Measurements from ENCODE around the gene RGS16.

The RGS16 gene

GRCh38 chr1:182570611-182570970, 33.6 kb downstream of the RGS16 start:
- DNase-seq, result no peak

GRCh38 chr1:182569939-182570610, 34.1 kb downstream of the RGS16 start:
- DNase-seq, result no peak

DNA sequence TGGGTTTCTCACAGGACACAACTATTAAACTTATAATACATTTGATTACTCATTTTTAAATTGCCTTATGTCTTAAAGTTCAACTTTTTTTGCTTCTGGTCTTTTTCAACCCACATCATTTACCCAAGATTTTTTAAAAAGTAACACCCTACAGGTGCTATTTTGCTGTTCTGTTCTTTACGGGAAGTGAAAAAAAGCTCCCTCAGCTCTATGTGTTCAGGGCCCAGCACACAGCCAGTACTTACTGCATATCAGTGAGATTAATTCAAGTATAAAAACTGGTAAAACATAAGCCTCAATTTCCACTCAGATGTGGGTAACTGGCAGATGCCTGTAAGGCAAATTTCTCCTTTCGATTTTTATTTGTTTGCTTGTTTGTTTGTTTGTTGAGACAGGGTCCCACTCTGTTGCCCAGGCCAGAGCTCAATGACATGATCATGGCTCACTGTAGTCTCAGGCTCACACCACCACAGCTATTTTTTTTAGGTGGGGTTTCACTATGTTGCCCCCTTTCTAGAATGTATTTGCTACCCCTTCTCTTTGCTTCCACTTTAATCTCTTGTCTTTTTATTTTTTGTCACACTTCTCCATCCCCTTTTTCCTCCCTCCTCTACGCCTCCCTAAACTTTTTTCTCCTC, 35.4 kb downstream of the RGS16 start:
- DNase-seq, result no peak

GRCh38 chr1:182567629-182568028, 36.6 kb downstream of the RGS16 start:
- DNase-seq, result no peak

DNA sequence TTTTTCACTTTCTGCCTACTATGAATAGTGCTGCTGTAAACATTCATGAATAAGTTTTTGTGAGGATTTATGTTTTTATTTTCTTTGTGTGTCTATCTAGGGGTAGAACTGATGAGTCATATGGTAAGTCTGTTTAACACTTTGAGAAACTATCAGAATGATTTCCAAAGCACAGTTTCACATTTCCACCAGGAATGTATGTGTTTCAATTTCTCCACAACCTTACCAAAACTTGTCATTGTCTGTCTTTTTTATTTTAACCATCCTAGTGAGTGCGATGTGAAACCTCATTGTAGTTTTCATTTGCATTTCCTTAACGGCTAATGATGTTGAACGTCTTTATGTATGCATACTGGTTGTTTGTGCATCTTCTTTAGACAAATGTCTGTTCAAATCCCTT, 38.7 kb downstream of the RGS16 start:
- DNase-seq, result no peak

DNA sequence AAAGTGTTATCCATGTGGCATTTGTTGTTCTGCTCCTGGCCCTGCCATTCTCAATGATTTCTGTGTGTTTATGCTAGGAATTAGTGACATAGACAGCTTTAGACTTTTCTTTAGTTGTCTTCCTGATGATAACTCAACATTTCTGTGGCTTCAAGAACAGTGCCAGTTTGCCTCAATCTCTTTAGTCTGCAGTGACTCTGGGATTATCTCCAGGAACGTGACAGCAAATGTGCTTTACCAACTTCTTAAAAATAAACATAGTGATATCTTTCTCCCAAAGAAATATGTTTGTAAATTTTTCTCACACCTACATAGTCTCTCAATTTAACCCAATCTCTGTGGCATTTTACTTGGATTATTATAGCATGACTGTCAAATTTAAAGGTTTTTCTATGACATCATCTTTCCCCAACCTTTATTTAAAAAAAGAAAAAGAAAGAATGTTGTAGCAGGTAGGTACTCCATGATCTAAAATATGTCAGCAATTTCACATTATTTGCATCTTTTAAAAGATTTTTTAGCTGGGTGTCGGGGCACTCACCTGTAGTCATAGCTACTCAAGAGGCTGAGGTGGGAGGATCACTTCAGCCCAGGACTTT, 39.7 kb downstream of the RGS16 start:
- DNase-seq, result no peak

GRCh38 chr1:182563095-182563494, 41.1 kb downstream of the RGS16 start:
- no peak for DNase-seq

- no peak for DNase-seq
Measured at GRCh38 chr1:182561456-182561855, 42.7 kb downstream of the RGS16 start.

DNA sequence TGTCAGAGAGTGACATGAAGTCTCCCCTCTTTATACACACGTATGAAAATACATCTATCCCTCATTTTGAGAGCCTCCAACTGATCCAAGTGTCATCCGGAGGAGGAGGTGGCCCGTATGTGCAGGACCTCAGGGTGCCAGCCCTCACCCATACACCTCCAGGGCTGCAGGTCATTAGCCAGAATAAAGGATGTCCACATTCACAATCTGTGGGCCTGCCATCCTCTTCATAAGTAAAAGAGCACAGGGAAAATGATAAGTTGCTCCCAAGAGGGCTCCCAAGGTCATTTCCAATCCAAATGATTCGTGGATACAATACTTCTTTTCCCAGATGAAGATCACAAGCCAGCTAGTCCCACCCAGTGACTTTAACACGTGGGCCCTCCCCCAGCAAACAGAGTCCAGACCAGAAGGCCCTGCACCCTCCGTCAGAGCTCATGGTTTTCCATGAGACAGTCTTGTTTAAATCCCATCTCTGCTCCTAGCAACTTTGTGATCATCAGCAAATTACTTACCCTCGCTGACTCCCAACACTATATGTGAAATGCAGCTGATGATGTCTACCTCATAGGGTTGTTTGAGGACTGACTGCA, 43.7 kb downstream of the RGS16 start:
- DNase-seq, result no peak

- no peak for DNase-seq
Measured at GRCh38 chr1:182556279-182556678, 47.9 kb downstream of the RGS16 start.

DNA sequence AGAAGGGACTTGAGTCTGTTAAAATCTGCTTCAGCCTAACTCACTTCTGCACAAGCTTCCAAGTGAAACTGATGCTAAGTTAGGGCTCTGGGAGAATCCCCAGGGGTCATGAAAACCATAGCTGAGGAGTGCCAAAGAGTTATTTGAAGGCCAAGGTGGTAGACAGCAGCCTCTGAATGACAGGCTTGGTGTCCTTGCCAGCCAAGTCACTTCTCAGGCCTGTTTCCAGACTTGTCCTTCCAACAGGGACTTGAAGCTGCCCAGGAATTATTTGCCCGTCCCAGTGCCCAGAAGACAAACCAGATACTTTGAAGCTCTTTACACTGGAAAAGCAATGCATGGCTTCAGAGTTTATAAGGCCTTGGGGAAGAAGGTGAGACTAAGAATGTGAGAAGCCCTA, 48.7 kb downstream of the RGS16 start:
- no peak for DNase-seq

DNA sequence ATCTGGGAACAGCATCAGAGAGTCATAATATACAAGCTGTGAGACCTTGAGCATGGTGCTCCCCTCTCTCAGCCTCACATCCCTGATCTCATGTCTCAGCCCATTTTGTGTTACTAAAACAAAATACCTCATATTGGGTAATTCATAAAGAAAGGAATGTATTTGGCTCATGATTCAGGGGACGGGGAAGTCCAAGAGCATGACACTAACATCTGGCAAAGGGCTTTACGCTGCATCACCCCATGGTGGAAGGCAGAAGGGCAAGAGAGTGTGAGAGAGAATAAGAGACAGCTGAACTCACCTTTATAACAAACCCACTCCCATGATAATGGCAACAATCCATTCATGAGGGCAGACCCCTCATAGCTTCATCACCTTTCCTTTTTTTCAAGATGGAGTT, 51.7 kb downstream of the RGS16 start:
- no peak for DNase-seq

DNA sequence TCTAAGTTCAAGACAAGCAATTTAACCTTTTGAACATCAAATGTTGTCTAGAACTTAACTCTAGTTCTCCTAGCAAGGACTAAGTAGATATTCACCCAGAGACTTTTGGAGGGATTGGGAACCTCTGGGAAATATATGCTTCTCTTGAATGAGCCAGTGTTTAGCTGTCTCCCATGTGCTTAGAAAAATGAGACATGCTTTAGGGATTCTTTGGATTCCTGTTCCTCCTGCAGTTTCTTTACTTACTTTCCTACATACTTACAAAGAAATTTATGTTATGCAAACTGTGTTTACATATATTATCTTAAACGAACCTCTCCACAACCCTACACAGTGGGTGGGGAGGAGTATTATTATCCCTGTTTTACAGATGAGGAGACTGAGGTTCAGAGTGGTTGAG, 54.4 kb downstream of the RGS16 start:
- no peak for DNase-seq

DNA sequence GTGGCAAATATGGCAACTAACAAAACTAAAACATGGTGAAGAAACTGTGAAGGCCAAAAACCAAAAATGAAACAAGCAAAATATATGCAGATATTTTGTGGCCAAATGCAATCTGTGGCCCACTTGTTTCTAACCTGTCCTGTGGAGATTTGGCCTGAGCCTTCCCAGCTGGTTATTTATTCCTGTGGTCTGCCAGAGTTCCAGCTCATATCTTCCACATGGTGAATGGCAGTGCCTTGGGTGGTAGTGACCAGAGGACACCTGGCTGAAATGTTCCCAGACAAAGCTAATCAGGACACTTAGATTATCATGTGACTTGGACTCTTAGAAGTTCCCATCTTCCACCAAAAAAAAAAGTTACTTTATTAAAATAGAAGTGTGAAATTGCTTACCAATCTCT, 54.8 kb downstream of the RGS16 start:
- DNase-seq, result no peak
